IMR-90 (cell line): Measurements from ENCODE around the gene MYOM1. TPM values are rescaled to one million over a fixed set of nuclear protein-coding genes. Genes with fewer than 3 reads are reported as not detected.

Source experiments
- ATAC-seq: fragments of 200-7000 bp; cut with Tn5 transposase; 2 replicates; pipeline ENCODE4 v1.9.1; 2020; ENCODE audit warnings: low read depth, mild to moderate bottlenecking, moderate library complexity
- BruUV-seq: library from RNA; stranded (reverse); fragments of 400-500 nt; replicated peaks from 2 replicates; lab custom pipeline; 2021; lab: Mats Ljungman, UMichigan
- CTCF ChIA-PET: fragments of 300-600 bp; formaldehyde crosslinking; extraction: SDS; loops from one replicate; lab custom pipeline; 2021; ENCODE audit warnings: antibody characterized with exemption; lab: Yijun Ruan, JAX
- POLR2A ChIA-PET: fragments of 300-600 bp; sonication (Branson Sonifier 250); formaldehyde crosslinking; loops from one replicate; lab custom pipeline; 2022; ENCODE audit warnings: antibody characterized with exemption; ENCODE audit not compliant: unreplicated experiment; lab: Charles Lee
- DNase-seq: peaks from one replicate; pipeline ENCODE4 v3.0.0; 2013
- H2AFZ ChIP-seq: replicated peaks from 2 replicates; pipeline ENCODE3; 2013; ENCODE audit warnings: low read length, mild to moderate bottlenecking; ENCODE audit not compliant: poor library complexity
- H2AK5ac ChIP-seq: 2 replicates; pipeline ENCODE4 v1.6.1; 2013; ENCODE audit warnings: low read depth, low read length, inconsistent platforms
- H2AK9ac ChIP-seq: replicated peaks from 2 replicates; pipeline ENCODE3; 2013; ENCODE audit warnings: mild to moderate bottlenecking, low read depth, low read length, moderate library complexity; ENCODE audit not compliant: poor library complexity
- H2BK120ac ChIP-seq: 2 replicates; pipeline ENCODE4 v1.6.1; 2013; ENCODE audit warnings: low read depth, low read length, inconsistent platforms
- H2BK15ac ChIP-seq: 3 replicates; pipeline ENCODE4 v1.6.1; 2013; ENCODE audit warnings: low read depth, low read length, inconsistent platforms
- H2BK20ac ChIP-seq: 2 replicates; pipeline ENCODE4 v1.6.1; 2013; ENCODE audit warnings: low read depth, mild to moderate bottlenecking, inconsistent platforms, low read length, moderate library complexity
- H2BK5ac ChIP-seq: 2 replicates; pipeline ENCODE4 v1.6.1; 2013; ENCODE audit warnings: mild to moderate bottlenecking, low read depth, low read length, inconsistent platforms; ENCODE audit not compliant: poor library complexity, severe bottlenecking
- H3K14ac ChIP-seq: replicated peaks from 2 replicates; pipeline ENCODE4 v1.6.1; 2013; ENCODE audit warnings: low read depth, low read length, inconsistent platforms
- H3K18ac ChIP-seq: 2 replicates; pipeline ENCODE4 v1.6.1; 2013; ENCODE audit warnings: low read depth, low read length, control low read depth
- H3K23ac ChIP-seq: 2 replicates; pipeline ENCODE4 v1.6.1; 2013; ENCODE audit warnings: low read depth, low read length, inconsistent platforms
- H3K27ac ChIP-seq: 2 replicates; pipeline ENCODE4 v1.5.1; 2013; ENCODE audit warnings: mild to moderate bottlenecking, control low read depth, low read length; ENCODE audit not compliant: insufficient read depth
- H3K27me3 ChIP-seq: 2 replicates; pipeline ENCODE4 v1.6.1; 2013; ENCODE audit warnings: low read length; ENCODE audit not compliant: control insufficient read depth, insufficient read depth
- H3K36me3 ChIP-seq: 2 replicates; pipeline ENCODE4 v1.6.1; 2013; ENCODE audit warnings: low read length, mixed read lengths; ENCODE audit not compliant: control insufficient read depth, insufficient read depth
- H3K4ac ChIP-seq: 2 replicates; pipeline ENCODE4 v1.6.1; 2013; ENCODE audit warnings: low read depth, low read length, inconsistent platforms
- H3K4me1 ChIP-seq: 2 replicates; pipeline ENCODE4 v1.6.1; 2013; ENCODE audit warnings: low read length, mixed read lengths; ENCODE audit not compliant: control insufficient read depth, insufficient read depth
- H3K4me2 ChIP-seq: 2 replicates; pipeline ENCODE4 v1.6.1; 2013; ENCODE audit warnings: low read depth, mild to moderate bottlenecking, control low read depth, low read length, moderate library complexity
- H3K4me3 ChIP-seq: 2 replicates; pipeline ENCODE4 v1.5.1; 2013; ENCODE audit warnings: low read depth, mild to moderate bottlenecking, control low read depth, low read length, moderate library complexity; ENCODE audit not compliant: insufficient read depth
- H3K56ac ChIP-seq: 2 replicates; pipeline ENCODE4 v1.6.1; 2013; ENCODE audit warnings: low read length, inconsistent platforms; ENCODE audit not compliant: insufficient read depth; ENCODE audit errors: extremely low read depth
- H3K79me1 ChIP-seq, 2 experiments: 2 replicates each; pipeline ENCODE4 v1.6.1; 2013; ENCODE audit warnings: low read length in 2 of 2, inconsistent platforms in 1 of 2, low read depth in 1 of 2
- H3K9ac ChIP-seq: 2 replicates; pipeline ENCODE4 v1.6.1; 2013; ENCODE audit warnings: low read depth, low read length, control low read depth
- H3K9me1 ChIP-seq: 2 replicates; pipeline ENCODE4 v1.6.1; 2013; ENCODE audit warnings: low read length, inconsistent platforms; ENCODE audit not compliant: insufficient read depth
- H3K9me3 ChIP-seq: 2 replicates; pipeline ENCODE4 v1.6.1; 2013; ENCODE audit warnings: low read length; ENCODE audit not compliant: control insufficient read depth, insufficient read depth
- H4K20me1 ChIP-seq: 2 replicates; pipeline ENCODE4 v1.6.1; 2013; ENCODE audit warnings: low read length, inconsistent platforms; ENCODE audit not compliant: insufficient read depth
- H4K5ac ChIP-seq: 2 replicates; pipeline ENCODE4 v1.6.1; 2013; ENCODE audit warnings: mild to moderate bottlenecking, low read depth, low read length, control low read depth
- H4K8ac ChIP-seq, 2 experiments: 2 replicates each; pipeline ENCODE4 v1.6.1; 2013; ENCODE audit warnings: low read depth in 2 of 2, low read length in 2 of 2, control low read depth in 1 of 2, inconsistent platforms in 1 of 2
- H4K91ac ChIP-seq: 2 replicates; pipeline ENCODE4 v1.6.1; 2013; ENCODE audit warnings: low read depth, low read length, inconsistent platforms; ENCODE audit not compliant: insufficient read depth
- BHLHE40 ChIP-seq: fragments of 150-350 bp; IDR thresholded peaks from 2 replicates; pipeline ENCODE4 v1.6.1; 2016; ENCODE audit warnings: mild to moderate bottlenecking, low read depth, low read length
- CEBPB ChIP-seq: IDR thresholded peaks from 2 replicates; pipeline ENCODE4 v1.6.1; 2012; ENCODE audit warnings: low read depth, low read length, improper control_type of control experiment
- CHD1 ChIP-seq: IDR thresholded peaks from 2 replicates; pipeline ENCODE4 v1.6.1; 2012; ENCODE audit warnings: low read depth, low read length, improper control_type of control experiment
- FOS ChIP-seq: fragments of 150-350 bp; IDR thresholded peaks from 2 replicates; pipeline ENCODE4 v1.6.1; 2016; ENCODE audit warnings: low read depth, low read length
- MAFK ChIP-seq: IDR thresholded peaks from 2 replicates; pipeline ENCODE4 v1.6.1; 2012; ENCODE audit warnings: low read depth, low read length, improper control_type of control experiment
- MAZ ChIP-seq: IDR thresholded peaks from 2 replicates; pipeline ENCODE4 v1.6.1; 2012; ENCODE audit warnings: low read depth, mild to moderate bottlenecking, low read length, improper control_type of control experiment, moderate library complexity, borderline replicate concordance
- MXI1 ChIP-seq: IDR thresholded peaks from 2 replicates; pipeline ENCODE4 v1.6.1; 2012; ENCODE audit warnings: low read depth, mild to moderate bottlenecking, low read length, moderate library complexity, borderline replicate concordance
- NFE2L2 ChIP-seq: fragments of 150-350 bp; IDR thresholded peaks from 2 replicates; pipeline ENCODE4 v1.6.1; 2016; ENCODE audit warnings: low read depth, mild to moderate bottlenecking, low read length
- POLR2A ChIP-seq: IDR thresholded peaks from 2 replicates; pipeline ENCODE4 v1.6.1; 2012; ENCODE audit warnings: mild to moderate bottlenecking, low read depth, low read length
- RAD21 ChIP-seq: IDR thresholded peaks from 2 replicates; pipeline ENCODE4 v1.6.1; 2012; ENCODE audit warnings: low read length, improper control_type of control experiment
- RCOR1 ChIP-seq: IDR thresholded peaks from 2 replicates; pipeline ENCODE4 v1.6.1; 2012; ENCODE audit warnings: mild to moderate bottlenecking, low read length, improper control_type of control experiment; ENCODE audit not compliant: insufficient replicate concordance
- RFX5 ChIP-seq: IDR thresholded peaks from 2 replicates; pipeline ENCODE4 v1.8.0; 2012; ENCODE audit warnings: low read depth, mild to moderate bottlenecking, low read length, moderate library complexity
- SMC3 ChIP-seq: fragments of 150-350 bp; IDR thresholded peaks from 2 replicates; pipeline ENCODE4 v1.6.1; 2016; ENCODE audit warnings: low read depth, mild to moderate bottlenecking, antibody characterized with exemption, low read length, moderate library complexity
- WGBS, 2 experiments: methylation state at CpG; one replicate each; pipeline versions ENCODE4 v1.1.5 to v1.1.7; 2013; ENCODE audit warnings: missing lambda C conversion rate in 2 of 2; ENCODE audit not compliant: insufficient read length in 1 of 2; ENCODE audit errors: extremely low coverage in 2 of 2; 5-methylcytosine and 5-hydroxymethylcytosine counted together
- dilution Hi-C: fragments of 300-500 bp; cut with HindIII; formaldehyde crosslinking; loops from one replicate; pipeline ENCODE4 v1.14.3; 2018; ENCODE audit warnings: low sequenced_read_pairs; ENCODE audit not compliant: unreplicated experiment
- in situ Hi-C: fragments of 300-500 bp; cut with MboI; formaldehyde crosslinking; loops from 3 replicates; pipeline ENCODE4 v1.14.3; 2019; ENCODE audit warnings: low sequenced_read_pairs, inconsistent platforms, mixed read lengths
- intact Hi-C: fragments of 100-400 bp; cut with micrococcal nuclease; formaldehyde crosslinking; loops from 2 replicates; pipeline ENCODE4 v1.10.0; 2022
- polyA plus RNA-seq, 3 experiments: library from polyadenylated mRNA; depleted of rRNA; stranded (reverse); fragments of >200 nt; gene quantifications; 2 replicates each; pipeline ENCODE4 v1.2.3, GENCODE V29; 2012; ENCODE audit warnings: low replicate concordance in 1 of 3
- total RNA-seq: library from RNA; depleted of rRNA; stranded (reverse); fragments of >200 nt; gene quantifications from 2 replicates; pipeline ENCODE4 v1.2.3, GENCODE V29; 2012
- TF ChIP-seq, protein P1 (sequence below): fragments of 150-350 bp; IDR thresholded peaks from 2 replicates; pipeline ENCODE4 v1.6.1; 2017; ENCODE audit warnings: mild to moderate bottlenecking, antibody characterized with exemption, low read length, low read depth
- TF ChIP-seq, protein P2 (sequence below): fragments of 150-350 bp; IDR thresholded peaks from 2 replicates; pipeline ENCODE4 v1.6.1; 2016; ENCODE audit warnings: low read depth, mild to moderate bottlenecking, low read length, moderate library complexity, borderline replicate concordance
- TF ChIP-seq, protein P3 (sequence below): conservative IDR thresholded peaks from 2 replicates; pipeline ENCODE4 v1.5.1; 2012; ENCODE audit warnings: mild to moderate bottlenecking, low read depth, low read length, improper control_type of control experiment

Gene MYOM1
- total and polyA plus RNA-seq, 2 of the 4 experiments (the other 2 are of a cell fraction) = under 0.01 to 0.10 TPM

DNA sequence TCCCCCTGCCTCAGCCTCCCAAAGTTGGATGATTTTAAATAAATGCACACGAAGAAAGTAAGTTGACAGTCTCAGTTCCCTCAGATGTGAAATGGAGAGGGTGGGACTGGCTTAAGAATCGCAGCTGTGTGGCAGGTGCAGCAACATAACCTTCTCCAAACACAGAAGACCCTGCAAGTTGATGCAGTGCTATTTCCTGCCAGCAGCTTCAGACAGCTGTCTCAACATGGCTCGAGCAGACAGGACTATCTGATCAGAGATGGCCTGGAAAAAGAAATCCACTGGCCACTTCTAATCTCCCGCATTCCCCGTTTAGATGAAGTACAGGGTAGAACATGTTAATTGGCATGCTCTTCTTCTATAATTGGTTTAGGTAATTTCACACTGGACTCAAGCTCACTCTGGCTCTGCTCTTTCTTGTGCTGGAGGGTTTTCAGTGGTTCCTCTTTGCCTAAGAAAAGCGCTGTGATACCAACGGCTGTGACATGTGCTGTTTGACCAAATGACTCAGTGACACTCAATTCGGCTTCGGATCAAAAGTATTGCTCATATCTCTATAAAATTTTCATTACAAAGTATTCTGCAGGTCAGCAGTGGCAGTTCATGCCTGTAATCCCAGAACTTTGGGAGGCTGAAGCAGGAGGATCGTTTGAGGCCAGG is 40.2 kb downstream of the MYOM1 start:
- H3K4me1 ChIP-seq = peaks cover 8% of the 10 kb centered on the region
- H3K4me3 ChIP-seq = no peak overlapping the region
- H3K27ac ChIP-seq = no peak overlapping the region
- DNase-seq = no peak
- no peak overlapping the region for H2AK5ac ChIP-seq
- no peak overlapping the region for H2AFZ ChIP-seq
- H4K8ac ChIP-seq = no peak overlapping the region
- no peak overlapping the region for H4K91ac ChIP-seq
- H3K4me2 ChIP-seq = no peak overlapping the region
- no peaks in the 10 kb centered on the region for H3K9me3 ChIP-seq
- POLR2A ChIA-PET = interaction anchor here (0.6 kb wide), 1 partner anchor 71 kb away, joined by 3 read pairs; no protein-coding TSS in a partner anchor
- no peak for ATAC-seq
- H3K9ac ChIP-seq = no peak overlapping the region
- no peak overlapping the region for H4K5ac ChIP-seq
- no peak overlapping the region for H3K14ac ChIP-seq
- H4K20me1 ChIP-seq = no peaks in the 10 kb centered on the region
- no TSS peak for BruUV-seq
- H3K56ac ChIP-seq = no peak overlapping the region
- H3K79me1 ChIP-seq = no peaks in the 10 kb centered on the region
- no peak overlapping the region for H2BK15ac ChIP-seq
- H3K18ac ChIP-seq = no peak overlapping the region
- H2BK120ac ChIP-seq = no peak overlapping the region
- CTCF ChIA-PET = interaction anchor here (0.6 to 1.1 kb wide), 2 partner anchors 12 to 69 kb away, joined by 3 to 6 read pairs; no protein-coding TSS in a partner anchor
- no peak overlapping the region for H2AK9ac ChIP-seq
- H3K36me3 ChIP-seq = no peaks in the 10 kb centered on the region
- TF ChIP-seq CHD1 (no peak), MAFK (no peak), MXI1 (no peak), SMC3 (no peak), FOS (no peak), RFX5 (no peak), MAZ (no peak), POLR2A (no peak), RAD21 (no peak), BHLHE40 (no peak), NFE2L2 (no peak), CEBPB (no peak), RCOR1 (no peak)
- TF ChIP-seq, protein P1, sequence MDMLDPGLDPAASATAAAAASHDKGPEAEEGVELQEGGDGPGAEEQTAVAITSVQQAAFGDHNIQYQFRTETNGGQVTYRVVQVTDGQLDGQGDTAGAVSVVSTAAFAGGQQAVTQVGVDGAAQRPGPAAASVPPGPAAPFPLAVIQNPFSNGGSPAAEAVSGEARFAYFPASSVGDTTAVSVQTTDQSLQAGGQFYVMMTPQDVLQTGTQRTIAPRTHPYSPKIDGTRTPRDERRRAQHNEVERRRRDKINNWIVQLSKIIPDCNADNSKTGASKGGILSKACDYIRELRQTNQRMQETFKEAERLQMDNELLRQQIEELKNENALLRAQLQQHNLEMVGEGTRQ = no peak
- TF ChIP-seq, protein P2, sequence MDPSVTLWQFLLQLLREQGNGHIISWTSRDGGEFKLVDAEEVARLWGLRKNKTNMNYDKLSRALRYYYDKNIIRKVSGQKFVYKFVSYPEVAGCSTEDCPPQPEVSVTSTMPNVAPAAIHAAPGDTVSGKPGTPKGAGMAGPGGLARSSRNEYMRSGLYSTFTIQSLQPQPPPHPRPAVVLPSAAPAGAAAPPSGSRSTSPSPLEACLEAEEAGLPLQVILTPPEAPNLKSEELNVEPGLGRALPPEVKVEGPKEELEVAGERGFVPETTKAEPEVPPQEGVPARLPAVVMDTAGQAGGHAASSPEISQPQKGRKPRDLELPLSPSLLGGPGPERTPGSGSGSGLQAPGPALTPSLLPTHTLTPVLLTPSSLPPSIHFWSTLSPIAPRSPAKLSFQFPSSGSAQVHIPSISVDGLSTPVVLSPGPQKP = no peak
- TF ChIP-seq, protein P3, sequence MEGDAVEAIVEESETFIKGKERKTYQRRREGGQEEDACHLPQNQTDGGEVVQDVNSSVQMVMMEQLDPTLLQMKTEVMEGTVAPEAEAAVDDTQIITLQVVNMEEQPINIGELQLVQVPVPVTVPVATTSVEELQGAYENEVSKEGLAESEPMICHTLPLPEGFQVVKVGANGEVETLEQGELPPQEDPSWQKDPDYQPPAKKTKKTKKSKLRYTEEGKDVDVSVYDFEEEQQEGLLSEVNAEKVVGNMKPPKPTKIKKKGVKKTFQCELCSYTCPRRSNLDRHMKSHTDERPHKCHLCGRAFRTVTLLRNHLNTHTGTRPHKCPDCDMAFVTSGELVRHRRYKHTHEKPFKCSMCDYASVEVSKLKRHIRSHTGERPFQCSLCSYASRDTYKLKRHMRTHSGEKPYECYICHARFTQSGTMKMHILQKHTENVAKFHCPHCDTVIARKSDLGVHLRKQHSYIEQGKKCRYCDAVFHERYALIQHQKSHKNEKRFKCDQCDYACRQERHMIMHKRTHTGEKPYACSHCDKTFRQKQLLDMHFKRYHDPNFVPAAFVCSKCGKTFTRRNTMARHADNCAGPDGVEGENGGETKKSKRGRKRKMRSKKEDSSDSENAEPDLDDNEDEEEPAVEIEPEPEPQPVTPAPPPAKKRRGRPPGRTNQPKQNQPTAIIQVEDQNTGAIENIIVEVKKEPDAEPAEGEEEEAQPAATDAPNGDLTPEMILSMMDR = no peak
- H3K27me3 ChIP-seq = peaks cover 1% of the 10 kb centered on the region; the same call in 1 of the 2 replicates
- in situ Hi-C loops (no loop called here), dilution Hi-C loops (no loop called here), intact Hi-C loops (no loop called here)
- no CpG with 5 or more reads among the region's 10 CpGs for WGBS, 2 experiments
- no peak overlapping the region for H2BK20ac ChIP-seq
- H3K23ac ChIP-seq = no peak overlapping the region
- H3K4ac ChIP-seq = no peak overlapping the region
- no peaks in the 10 kb centered on the region; the same call in 1 of the 2 replicates for H3K9me1 ChIP-seq
- no peak overlapping the region for H2BK5ac ChIP-seq
